ENCODE data around the gene ZBED6.
A peak's percentile ranks its signal among the peaks of the same experiment; 100 is the strongest.
"Not testable (repeated sequence)": the region's sequence is repeated elsewhere in the genome, so short reads cannot be mapped to it uniquely, and the experiment has no call there.

ZBED6 gene

GRCh38 chr1:203781962-203782361, 13.5 kb upstream of the ZBED6 start:
- DNase-seq (ENCODE audit: low read depth in 3 of 3), result no peak

DNA sequence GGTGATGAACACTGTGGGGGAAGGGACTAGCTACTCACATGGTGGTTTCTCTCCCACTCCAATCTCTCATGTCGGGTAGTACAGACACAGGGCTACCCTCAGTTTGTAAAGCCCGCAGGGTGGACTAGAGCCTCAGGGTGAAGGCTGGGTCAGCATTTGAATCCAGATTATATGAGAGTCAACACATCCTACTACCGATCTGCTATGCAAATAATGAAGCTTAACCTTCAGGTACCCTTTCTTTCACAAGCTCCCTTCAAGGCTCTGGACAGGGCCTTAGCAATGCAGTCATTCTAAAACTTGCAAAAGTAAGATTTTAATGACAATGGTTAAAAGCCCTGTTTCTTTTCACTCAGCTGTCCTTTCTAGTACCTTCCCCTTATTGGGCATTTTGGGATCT, 5.5 kb upstream of the ZBED6 start:
- DNase-seq (ENCODE audit: low read depth in 3 of 3), result no peak

- DNase-seq (ENCODE audit: low read depth in 3 of 3), result no peak
Measured at GRCh38 chr1:203791498-203791897, 3.9 kb upstream of the ZBED6 start.

DNA sequence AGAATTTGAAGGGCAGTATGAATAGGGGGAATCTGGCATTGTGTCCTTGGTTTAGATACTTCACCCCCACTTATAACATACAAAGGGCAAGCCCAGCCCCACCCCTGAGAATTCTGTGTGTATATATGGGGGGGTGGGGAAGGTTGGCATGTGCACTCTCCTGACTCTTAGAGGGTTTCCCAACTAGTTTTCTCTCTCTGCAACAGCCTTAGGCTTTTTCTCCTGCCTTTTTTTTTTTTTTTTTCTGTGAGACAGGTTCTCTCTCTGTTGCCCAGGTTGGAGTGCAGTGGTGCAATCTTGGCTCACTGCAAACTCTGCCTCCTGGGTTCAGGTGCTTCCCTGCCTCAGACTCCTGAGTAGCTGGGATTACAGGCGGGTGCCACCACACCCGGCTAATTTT, 2.9 kb upstream of the ZBED6 start:
- DNase-seq (ENCODE audit: low read depth in 3 of 3), result no peak

DNA sequence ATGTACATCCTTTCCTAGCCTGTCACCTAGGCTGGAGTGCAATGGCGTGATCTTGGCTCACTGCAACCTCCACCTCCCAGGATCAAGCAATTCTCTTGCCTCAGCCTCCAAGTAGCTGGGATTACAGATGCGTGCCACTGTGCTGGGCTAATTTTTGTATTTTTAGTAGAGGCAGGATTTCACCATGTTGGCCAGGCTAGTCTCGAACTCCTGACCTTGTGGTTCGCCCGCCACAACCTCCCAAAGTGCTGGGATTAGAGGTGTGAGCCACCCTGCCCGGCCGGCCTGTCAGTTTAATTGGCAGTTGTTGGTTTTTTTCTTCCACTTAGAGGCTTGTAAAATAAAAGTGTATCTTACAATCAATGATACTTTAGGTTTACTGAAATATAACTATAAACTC, 1.9 kb upstream of the ZBED6 start:
- not testable (repeated sequence) for DNase-seq (ENCODE audit: low read depth in 3 of 3)

GRCh38 chr1:203794764-203795440, 521 bp upstream of the ZBED6 start:
- no peak for DNase-seq (ENCODE audit: low read depth in 3 of 3)

DNA sequence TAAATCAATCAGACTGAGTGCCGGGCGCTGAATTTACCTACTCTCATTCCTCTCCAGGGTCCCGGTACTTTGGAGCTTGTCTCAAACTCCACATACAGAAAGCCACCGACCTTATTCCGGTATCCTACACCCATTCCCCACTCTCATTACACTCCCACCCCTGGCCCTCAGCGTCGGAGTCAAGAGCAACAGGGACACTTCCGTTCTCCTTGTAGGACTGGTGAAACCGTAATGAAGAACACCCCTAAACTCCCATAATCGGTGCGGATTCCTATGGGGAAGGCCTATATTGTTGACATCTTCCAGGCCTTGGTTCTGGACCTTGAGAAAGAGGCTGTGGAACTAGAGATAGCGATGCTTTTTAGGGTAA, 798 bp downstream of the ZBED6 start:
- DNase-seq (ENCODE audit: low read depth in 3 of 3), result peak in 1 of 3 donors; percentile 20

- no peak for DNase-seq (ENCODE audit: low read depth in 3 of 3)
Measured at GRCh38 chr1:203797216-203797615, 1.8 kb downstream of the ZBED6 start.

GRCh38 chr1:203797948-203798655, 2.7 kb downstream of the ZBED6 start:
- DNase-seq (ENCODE audit: low read depth in 3 of 3), result no peak

- DNase-seq (ENCODE audit: low read depth in 3 of 3), result no peak
Measured at GRCh38 chr1:203799157-203799556, 3.7 kb downstream of the ZBED6 start.

GRCh38 chr1:203799971-203800370, 4.5 kb downstream of the ZBED6 start:
- no peak for DNase-seq (ENCODE audit: low read depth in 3 of 3)

DNA sequence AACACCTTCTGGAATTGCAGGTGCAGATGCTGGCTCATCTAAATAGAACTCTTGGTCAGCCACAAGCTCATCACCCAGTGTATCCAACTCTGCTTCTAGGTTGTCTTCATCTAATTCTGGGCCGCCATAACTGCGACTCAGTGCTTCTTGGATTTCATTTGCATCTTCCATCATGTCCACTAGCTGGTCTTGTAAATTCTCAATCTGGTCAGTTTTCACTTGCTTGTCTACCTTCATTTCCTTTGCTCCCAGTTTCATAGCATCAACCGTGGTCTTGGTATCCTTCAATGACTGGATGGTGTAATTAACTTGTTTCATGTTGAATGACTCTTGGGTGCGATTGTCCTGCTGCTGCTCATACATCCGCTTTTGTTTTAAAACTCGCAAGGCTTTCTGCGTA, 10.3 kb downstream of the ZBED6 start:
- no peak for DNase-seq (ENCODE audit: low read depth in 3 of 3)

DNA sequence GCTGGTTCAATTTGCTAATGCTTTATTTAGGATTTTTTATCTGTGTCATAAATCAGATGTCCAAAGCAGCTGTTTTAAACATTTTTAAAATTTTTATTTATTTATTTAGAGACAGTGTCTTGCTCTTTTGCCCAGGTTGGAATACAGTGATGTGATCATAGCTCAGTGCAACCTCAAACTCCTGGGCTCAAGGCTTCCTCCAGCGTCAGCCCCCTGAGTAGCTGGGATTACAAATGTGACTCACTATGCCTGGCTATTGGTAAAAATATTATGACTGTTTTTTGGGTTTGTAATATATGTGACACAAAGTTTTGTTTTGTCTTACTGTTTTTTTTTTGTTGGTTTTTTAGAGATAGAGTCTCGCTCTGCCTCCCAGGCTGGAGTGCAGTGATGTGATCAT, 11.8 kb downstream of the ZBED6 start:
- no peak for DNase-seq (ENCODE audit: low read depth in 3 of 3)

GRCh38 chr1:203813581-203814341, 18.3 kb downstream of the ZBED6 start:
- no peak for DNase-seq (ENCODE audit: low read depth in 3 of 3)

GRCh38 chr1:203818399-203818798, 23.0 kb downstream of the ZBED6 start:
- no peak for DNase-seq (ENCODE audit: low read depth in 3 of 3)

DNA sequence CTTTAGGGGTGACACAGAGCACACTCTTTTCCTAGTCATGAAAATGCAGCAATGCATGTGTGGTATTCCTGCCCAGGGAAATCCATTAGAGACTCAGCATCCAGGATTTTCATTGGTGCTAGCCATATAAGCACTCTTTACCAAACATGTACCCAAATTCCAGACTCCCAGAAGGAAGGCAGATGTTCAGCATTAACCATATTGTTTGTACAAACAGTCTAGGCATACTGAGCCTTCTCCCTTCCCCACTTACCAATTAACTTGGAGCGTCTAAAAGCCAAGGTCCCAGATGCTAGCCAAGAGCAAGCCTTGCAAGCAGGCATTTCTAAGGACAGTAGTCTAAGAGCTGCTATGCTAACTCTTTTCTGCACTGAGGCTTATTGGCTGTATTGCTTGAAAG, 27.9 kb downstream of the ZBED6 start:
- DNase-seq (ENCODE audit: low read depth in 3 of 3), result no peak

DNA sequence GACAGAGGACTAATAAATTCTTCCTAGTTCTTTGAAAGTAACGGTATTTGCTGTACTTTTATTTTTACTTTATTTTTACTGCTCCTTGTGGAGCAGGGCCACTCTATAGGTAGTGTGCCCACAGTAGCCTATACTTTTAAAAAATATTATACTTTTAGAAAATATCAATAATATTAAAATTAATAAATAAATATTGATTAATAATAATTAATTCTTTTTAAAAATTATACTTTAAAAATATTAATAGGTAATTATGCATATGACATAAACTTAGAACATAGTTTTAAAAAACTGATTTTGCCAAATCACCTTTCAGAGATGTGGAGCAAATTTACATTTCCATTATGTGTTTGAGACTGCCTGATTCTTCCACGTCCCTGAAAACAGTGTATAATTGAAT, 30.8 kb downstream of the ZBED6 start:
- no peak for DNase-seq (ENCODE audit: low read depth in 3 of 3)

- DNase-seq (ENCODE audit: low read depth in 3 of 3), result no peak
Measured at GRCh38 chr1:203828002-203828401, 32.6 kb downstream of the ZBED6 start.

DNA sequence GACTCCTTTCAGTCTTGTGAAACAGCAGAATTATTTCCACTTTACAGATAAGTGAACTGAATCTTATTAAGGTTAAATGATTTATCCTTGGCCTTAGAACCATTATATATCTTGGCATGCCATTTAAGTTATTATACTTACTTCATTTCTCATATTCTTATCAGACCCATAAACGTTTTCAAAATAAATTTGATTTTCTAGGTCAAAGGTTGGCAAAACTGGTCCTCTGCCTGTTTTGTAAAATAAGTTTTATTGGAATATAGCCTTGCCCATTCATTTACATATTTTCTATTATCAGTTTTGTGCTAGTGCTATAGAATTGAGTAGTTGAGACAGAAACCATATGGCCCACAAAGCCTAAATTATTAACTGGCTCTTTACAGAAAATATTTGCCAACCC, 33.1 kb downstream of the ZBED6 start:
- no peak for DNase-seq (ENCODE audit: low read depth in 3 of 3)

DNA sequence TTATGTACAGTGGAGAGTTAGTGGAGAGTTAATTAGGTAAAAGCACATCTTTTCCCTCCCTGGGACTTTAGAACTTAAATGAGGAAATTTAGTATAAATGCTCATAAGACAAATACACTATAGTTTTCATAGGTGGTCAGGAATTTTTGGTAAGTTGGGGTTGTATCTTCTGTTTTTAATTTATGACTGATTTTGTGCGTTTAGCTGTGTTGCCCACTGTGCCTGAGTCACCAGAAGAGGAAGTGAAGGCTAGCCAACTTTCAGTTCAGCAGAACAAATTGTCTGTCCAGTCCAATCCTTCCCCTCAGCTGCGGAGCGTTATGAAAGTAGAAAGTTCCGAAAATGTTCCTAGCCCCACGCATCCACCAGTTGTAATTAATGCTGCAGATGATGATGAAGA, 33.8 kb downstream of the ZBED6 start:
- DNase-seq (ENCODE audit: low read depth in 3 of 3), result not testable (repeated sequence)

GRCh38 chr1:203835476-203835875, 40.1 kb downstream of the ZBED6 start:
- DNase-seq (ENCODE audit: low read depth in 3 of 3), result no peak

DNA sequence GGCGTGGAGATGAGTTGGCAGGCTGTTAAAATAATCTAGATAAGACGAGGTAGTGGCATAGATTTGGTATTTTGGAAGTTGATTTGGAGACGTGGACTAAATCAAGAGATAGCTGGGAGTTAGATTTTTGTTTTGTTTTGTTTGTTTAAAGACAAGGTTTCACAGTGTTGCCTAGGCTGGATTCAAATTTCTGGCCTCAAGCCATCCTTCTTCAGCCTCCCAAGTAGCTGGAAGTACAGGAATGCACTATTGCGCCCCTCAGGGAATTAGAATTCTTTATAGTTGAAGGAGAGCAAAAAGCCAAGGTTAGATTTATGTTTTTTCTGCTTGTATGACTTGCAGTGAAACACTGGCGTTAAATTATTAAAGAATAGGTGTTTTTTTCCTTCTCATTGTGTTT, 43.7 kb downstream of the ZBED6 start:
- DNase-seq (ENCODE audit: low read depth in 3 of 3), result no peak

DNA sequence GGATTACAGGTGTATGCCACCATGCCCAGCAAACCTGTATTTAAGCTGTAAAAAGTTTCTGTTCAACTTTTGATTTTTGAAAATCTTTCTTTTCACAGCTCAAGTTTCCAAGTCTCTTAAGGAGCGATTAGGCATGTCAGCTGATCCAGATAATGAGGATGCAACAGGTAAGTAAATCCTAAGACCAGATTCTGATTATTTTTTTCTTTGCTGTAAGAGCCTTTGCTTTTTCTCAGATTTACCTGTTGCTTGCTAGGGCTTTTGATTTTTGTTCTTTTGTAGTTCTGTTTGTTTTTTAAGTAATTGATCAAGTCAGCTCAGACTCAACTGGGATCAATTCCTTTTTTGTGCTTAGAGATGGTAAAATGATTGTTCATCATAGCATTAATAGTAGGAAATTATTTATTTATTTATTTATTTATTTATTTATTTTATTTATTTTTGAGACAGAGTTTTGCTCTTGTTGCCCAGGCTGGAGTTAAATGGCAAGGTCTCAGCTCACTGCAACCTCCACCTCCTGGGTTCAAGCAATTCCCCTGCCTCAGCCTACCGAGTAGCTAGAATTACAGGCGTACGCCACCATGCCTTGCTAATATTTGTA, 44.9 kb downstream of the ZBED6 start:
- DNase-seq (ENCODE audit: low read depth in 3 of 3), result no peak
